GM23338 (cell line): ENCODE data around the gene GSTM5. TPM values are rescaled to one million over a fixed set of nuclear protein-coding genes. Genes with fewer than 3 reads are reported as not detected.
"Not testable (repeated sequence)": the region's sequence is repeated elsewhere in the genome, so short reads cannot be mapped to it uniquely, and the experiment has no call there.

Experiments
- ATAC-seq: fragments of 200-7000 bp; cut with Tn5 transposase; 3 replicates; pipeline ENCODE4 v1.9.1; 2020
- DNase-seq: peaks from one replicate; pipeline ENCODE4 v3.0.0-alpha.2; 2015; ENCODE audit warnings: low spot score
- H2AFZ ChIP-seq: fragments of 200-600 bp; sonication (generic); 2 replicates; pipeline ENCODE4 v1.8.0; 2016; ENCODE audit warnings: antibody characterized with exemption, mild to moderate bottlenecking, moderate library complexity
- H3F3A ChIP-seq: fragments of 200-600 bp; sonication (generic); replicated peaks from 2 replicates; pipeline ENCODE4 v1.8.0; 2017; ENCODE audit warnings: antibody characterized with exemption, mixed run types, low read depth
- H3K27ac ChIP-seq: fragments of 200-600 bp; sonication (generic); 2 replicates; pipeline ENCODE4 v1.6.1; 2016; ENCODE audit warnings: low read depth
- H3K27me3 ChIP-seq: fragments of 200-600 bp; sonication (generic); 2 replicates; pipeline ENCODE4 v1.8.0; 2016; ENCODE audit warnings: mild to moderate bottlenecking, mixed run types, moderate library complexity; ENCODE audit not compliant: insufficient read depth
- H3K36me3 ChIP-seq: fragments of 200-600 bp; sonication (generic); 2 replicates; pipeline ENCODE4 v1.8.0; 2016; ENCODE audit warnings: mild to moderate bottlenecking; ENCODE audit not compliant: insufficient read depth
- H3K4me1 ChIP-seq: fragments of 200-600 bp; sonication (generic); 2 replicates; pipeline ENCODE4 v1.8.0; 2016; ENCODE audit warnings: mild to moderate bottlenecking, moderate library complexity; ENCODE audit not compliant: insufficient read depth
- H3K4me2 ChIP-seq: fragments of 200-600 bp; sonication (generic); 2 replicates; pipeline ENCODE4 v1.7.1; 2017; ENCODE audit warnings: mixed run types
- H3K4me3 ChIP-seq: fragments of 200-600 bp; sonication (generic); 2 replicates; pipeline ENCODE4 v1.6.1; 2016; ENCODE audit warnings: mixed run types
- H3K79me2 ChIP-seq: fragments of 200-600 bp; sonication (generic); replicated peaks from 2 replicates; pipeline ENCODE4 v1.8.0; 2017; ENCODE audit warnings: mild to moderate bottlenecking; ENCODE audit not compliant: insufficient read depth
- H3K9me2 ChIP-seq: fragments of 200-600 bp; sonication (generic); 2 replicates; pipeline ENCODE4 v1.8.0; 2017; ENCODE audit not compliant: insufficient read depth
- H4K20me1 ChIP-seq: fragments of 200-600 bp; sonication (generic); replicated peaks from 2 replicates; pipeline ENCODE4 v1.8.0; 2017; ENCODE audit warnings: mild to moderate bottlenecking; ENCODE audit not compliant: insufficient read depth
- H3K27ac Mint-ChIP-seq: 2 replicates; pipeline ENCODE4 v1.8.0; 2020; ENCODE audit warnings: inconsistent platforms, mild to moderate bottlenecking, moderate library complexity, mixed read lengths
- H3K27me3 Mint-ChIP-seq: 3 replicates; pipeline ENCODE4 v1.8.0; 2022; ENCODE audit warnings: low read depth, mild to moderate bottlenecking, moderate library complexity, mixed read lengths, inconsistent platforms; ENCODE audit not compliant: insufficient read depth, poor library complexity
- H3K36me3 Mint-ChIP-seq: 3 replicates; pipeline ENCODE4 v1.8.0; 2021; ENCODE audit warnings: low read depth, mild to moderate bottlenecking, inconsistent platforms, moderate library complexity, mixed read lengths
- H3K4me1 Mint-ChIP-seq: 3 replicates; pipeline ENCODE4 v1.8.0; 2020; ENCODE audit warnings: mild to moderate bottlenecking, inconsistent platforms, mixed read lengths
- H3K4me3 Mint-ChIP-seq: 3 replicates; pipeline ENCODE4 v1.8.0; 2021; ENCODE audit warnings: moderate library complexity, mild to moderate bottlenecking, inconsistent platforms, mixed read lengths
- H3K9me3 Mint-ChIP-seq: 3 replicates; pipeline ENCODE4 v1.8.0; 2020; ENCODE audit warnings: moderate library complexity, mild to moderate bottlenecking, inconsistent platforms, mixed read lengths
- CTCF ChIP-seq, 2 experiments: fragments of 200-600 bp in 1 of 2; sonication (generic) in 1 of 2; conservative IDR thresholded peaks; 2 replicates each; pipeline versions ENCODE4 v1.5.1 to v1.6.1; 2016 to 2017; ENCODE audit warnings: antibody characterized with exemption in 2 of 2, low read depth in 2 of 2, mild to moderate bottlenecking in 2 of 2, moderate library complexity in 1 of 2
- ETS1 ChIP-seq: IDR thresholded peaks from 2 replicates; pipeline ENCODE4 v1.6.1; 2016; ENCODE audit warnings: antibody characterized with exemption
- EZH2phosphoT487 ChIP-seq: fragments of 200-600 bp; sonication (generic); IDR thresholded peaks from one replicate; pipeline ENCODE4 v1.8.1; 2018; ENCODE audit warnings: antibody characterized with exemption; ENCODE audit not compliant: unreplicated experiment
- REST ChIP-seq: IDR thresholded peaks from one replicate; pipeline ENCODE4 v1.6.1; 2018; ENCODE audit warnings: antibody characterized with exemption; ENCODE audit not compliant: unreplicated experiment
- ZNF331 ChIP-seq: fragments of 250-450 bp; sonication (Bioruptor Pico); IDR thresholded peaks from 2 replicates; pipeline ENCODE4 v1.5.0; 2020; ENCODE audit warnings: low read depth, mild to moderate bottlenecking, moderate library complexity
- ZNF462 ChIP-seq: fragments of 250-450 bp; sonication (Bioruptor Pico); IDR thresholded peaks from 2 replicates; pipeline ENCODE4 v1.5.0; 2020; ENCODE audit warnings: mild to moderate bottlenecking, moderate library complexity
- polyA plus RNA-seq: library from polyadenylated mRNA; unstranded; fragments of >200 nt; fragmentation: Nextera tagmentation; extraction: Ambion mirVana; gene quantifications from 2 replicates; pipeline ENCODE4 v1.2.1, GENCODE V29; 2016
- total RNA-seq: library from RNA; depleted of rRNA; stranded (reverse); fragments of >200 nt; shearing (Covaris generic); gene quantifications from 2 replicates; pipeline ENCODE4 v1.2.3, GENCODE V29; 2014

GSTM5 gene
- total and polyA plus RNA-seq, 2 experiments from 2014 or later = 2.5 to 5.0 TPM

- TF ChIP-seq ZNF462 (CRISPR knock-in tag) = no peak
- TF ChIP-seq CTCF (conservative IDR thresholded peaks at IDR 0.05; ENCODE audit: low read depth in 2 of 2) = no peak
- no peak for TF ChIP-seq REST
- TF ChIP-seq EZH2phosphoT487 = no peak
- TF ChIP-seq ETS1 = no peak
- TF ChIP-seq ZNF331 (CRISPR knock-in tag) = no peak
Measured at GRCh38 chr1:109677459-109677858, 34.6 kb upstream of the GSTM5 start (continued).

GRCh38 chr1:109678637-109679036, 33.4 kb upstream of the GSTM5 start:
- not testable (repeated sequence) for DNase-seq, H3K4me3 Mint-ChIP-seq, H4K20me1 ChIP-seq, H3K79me2 ChIP-seq, H3K27ac Mint-ChIP-seq, H3K9me3 Mint-ChIP-seq, H3K27me3 Mint-ChIP-seq, H3K4me3 ChIP-seq, H3K27ac ChIP-seq, H3K36me3 ChIP-seq, H3K27me3 ChIP-seq, H3K9me2 ChIP-seq, H3K4me1 ChIP-seq, H3K4me1 Mint-ChIP-seq, H2AFZ ChIP-seq, H3K4me2 ChIP-seq, H3F3A ChIP-seq, H3K36me3 Mint-ChIP-seq, ATAC-seq

- not testable (repeated sequence) for H3K27me3 Mint-ChIP-seq, H3K9me3 Mint-ChIP-seq, H3K27me3 ChIP-seq, H3K4me2 ChIP-seq, H3K79me2 ChIP-seq, H3K4me1 ChIP-seq, H4K20me1 ChIP-seq, H2AFZ ChIP-seq, H3K4me3 ChIP-seq, H3K9me2 ChIP-seq, ATAC-seq, H3K27ac Mint-ChIP-seq, H3F3A ChIP-seq, H3K4me1 Mint-ChIP-seq, H3K36me3 Mint-ChIP-seq, DNase-seq, H3K36me3 ChIP-seq, H3K4me3 Mint-ChIP-seq, H3K27ac ChIP-seq
Measured at GRCh38 chr1:109684777-109685176, 27.3 kb upstream of the GSTM5 start.
